ENCODE data around the gene FLYWCH1. TPM values are rescaled to one million over a fixed set of nuclear protein-coding genes. Genes with fewer than 3 reads are reported as not detected.

FLYWCH1 gene
- total RNA-seq, 1 experiment from 2014 or later: 12.5 TPM

DNA sequence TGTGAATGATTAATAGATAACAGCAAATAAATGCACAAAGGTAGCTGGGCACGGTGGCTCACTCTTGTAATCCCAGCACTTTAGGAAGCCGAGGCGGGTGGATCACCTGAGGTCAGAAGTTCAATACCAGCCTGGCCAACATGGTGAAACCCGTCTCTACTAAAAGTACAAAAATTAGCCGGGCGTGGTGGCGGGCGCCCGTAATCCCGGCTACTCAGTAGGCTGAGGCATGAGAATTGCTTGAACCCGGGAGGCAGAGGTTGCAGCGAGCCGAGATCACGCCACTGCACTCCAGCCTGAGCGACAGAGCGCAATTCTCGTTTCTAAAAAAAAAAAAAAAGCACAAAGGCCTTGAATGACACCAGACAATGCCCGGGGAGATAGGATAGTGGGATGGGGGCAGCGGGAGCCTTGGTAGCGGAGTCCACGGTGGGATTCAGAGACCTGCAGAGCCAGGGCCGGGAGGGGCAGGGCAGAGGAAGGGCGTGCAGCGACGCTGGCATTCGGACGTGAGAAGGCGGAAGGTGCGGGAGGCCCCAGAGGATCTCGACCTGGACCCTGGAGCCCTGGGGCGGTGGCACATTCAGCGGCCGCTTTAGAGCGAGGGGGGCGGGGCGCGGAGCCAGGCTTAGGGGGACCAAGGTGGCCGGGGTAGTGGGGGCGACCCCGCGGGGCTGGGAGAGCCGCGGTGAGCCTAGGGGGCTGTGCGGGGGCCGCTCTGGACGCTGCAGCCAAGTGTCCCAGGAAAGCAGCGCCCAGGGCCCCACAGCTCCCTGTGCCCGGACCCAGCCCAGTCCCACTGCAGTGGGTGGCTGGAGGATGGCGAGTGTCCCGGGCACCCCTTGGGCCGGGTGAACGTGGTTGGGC lies 29.7 kb upstream of the FLYWCH1 start:
- H4K8ac ChIP-seq (replicated peaks; ENCODE audit: insufficient read length, low read depth, low read length): no peak overlapping the region
- H3K79me2 ChIP-seq (ENCODE audit: insufficient read depth, low read length): no peaks in the 10 kb centered on the region
- no peak for TF ChIP-seq CTCF (conservative IDR thresholded peaks at IDR 0.05)
- H3K9me3 ChIP-seq (ENCODE audit: control insufficient read depth, low read depth, low read length): no peaks in the 10 kb centered on the region
- H3K9me3 Mint-ChIP-seq: peaks cover 0 to 7% of the 10 kb centered on the region in 2 experiments; a peak in 3 of 5 replicates
- H2BK20ac ChIP-seq (ENCODE audit: low read depth, low read length, poor library complexity, severe bottlenecking): no peak overlapping the region
- H3K9ac ChIP-seq (ENCODE audit: extremely low read depth, insufficient read length, low read length): no peak overlapping the region
- no peak overlapping the region for H4K5ac ChIP-seq (ENCODE audit: insufficient read length, low read depth, low read length)
- no peak overlapping the region for H2BK15ac ChIP-seq (ENCODE audit: low read depth, low read length)
- H3K36me3 Mint-ChIP-seq (ENCODE audit: insufficient read depth in 1 of 3, low read depth in 3 of 3): peaks cover 0 to 2% (median 0%) of the 10 kb centered on the region in 3 experiments; a peak in 1 of 7 replicates
- no peak overlapping the region for H3K14ac ChIP-seq (ENCODE audit: insufficient read depth, low read length)
- WGBS (ENCODE audit: extremely low coverage, insufficient read length, low lambda C conversion rate): no CpG with 5 or more reads among the region's 52 CpGs
- peaks cover 5 to 6% of the 10 kb centered on the region in 2 experiments for H3K4me1 Mint-ChIP-seq
- H2BK120ac ChIP-seq (ENCODE audit: low read depth, low read length, poor library complexity, severe bottlenecking): no peak overlapping the region
- H3K23ac ChIP-seq (ENCODE audit: insufficient read length, low read depth, low read length): no peak overlapping the region
- H4K91ac ChIP-seq (ENCODE audit: insufficient read length, low read depth, low read length): no peak overlapping the region
- no peak overlapping the region for H3T11ph ChIP-seq (ENCODE audit: low read length)
- no peaks in the 10 kb centered on the region for H3K79me1 ChIP-seq (ENCODE audit: insufficient read depth, low read depth, low read length, poor library complexity, severe bottlenecking)
- no peak overlapping the region for H3K56ac ChIP-seq (ENCODE audit: insufficient read length, low read depth, low read length)
- H3K27ac ChIP-seq (ENCODE audit: insufficient read length, low read depth, low read length): no peak overlapping the region
- peak overlapping the region; percentile 82 to 90 for H3K4me3 Mint-ChIP-seq
- H3K4me1 ChIP-seq (ENCODE audit: insufficient read depth, low read length): no peaks in the 10 kb centered on the region
- no peak overlapping the region for H2BK5ac ChIP-seq (ENCODE audit: insufficient read length, low read length)
- H4K20me1 ChIP-seq (ENCODE audit: control insufficient read depth, insufficient read depth, insufficient read length): no peaks in the 10 kb centered on the region
- H3K4me2 ChIP-seq (ENCODE audit: insufficient read depth, insufficient read length, low read length): peak overlapping the region; percentile 59
- H3K27me3 ChIP-seq (ENCODE audit: insufficient read depth, low read length): no peaks in the 10 kb centered on the region
- DNase-seq: no peak
- no peak overlapping the region for H2AFZ ChIP-seq (ENCODE audit: low read length)
- no peak overlapping the region for H2BK12ac ChIP-seq (ENCODE audit: insufficient read length, low read depth, low read length)
- no peak overlapping the region for H2AK5ac ChIP-seq (ENCODE audit: insufficient read length, low read length)
- peaks cover 26% of the 10 kb centered on the region for H3K27me3 Mint-ChIP-seq (ENCODE audit: low read depth)
- H3K4ac ChIP-seq (ENCODE audit: low read depth, low read length): no peak overlapping the region
- no peak overlapping the region for H3K27ac Mint-ChIP-seq
- H3K18ac ChIP-seq (ENCODE audit: insufficient read length, low read depth, low read length): no peak overlapping the region
- H3K23me2 ChIP-seq (ENCODE audit: insufficient read length, low read depth, low read length, poor library complexity, severe bottlenecking): peaks cover 6% of the 10 kb centered on the region

All from H9 (cell line).